Omental fat pad (tissue), 4 donors: ENCODE measurements around the gene CBR1. TPM values are rescaled to one million over a fixed set of nuclear protein-coding genes. Genes with fewer than 3 reads are reported as not detected.

Experiments used
- ATAC-seq: fragments of 150-250 bp; one replicate; pipeline ENCODE4 v1.9.1; 2016; ENCODE audit warnings: mild to moderate bottlenecking, moderate library complexity; ENCODE audit not compliant: low FRiP score
- DNase-seq: peaks from one replicate; pipeline ENCODE4 v3.0.0-alpha.2; 2019; ENCODE audit warnings: low spot score
- total RNA-seq, 4 donors: library from RNA; depleted of rRNA; stranded (reverse); fragments of >200 nt; gene quantifications; one replicate each; pipeline ENCODE4 v1.1.0, GENCODE V29; 2016
- TF ChIP-seq, protein P1 (sequence below), 3 donors: fragments of 450-650 bp; IDR thresholded peaks; one replicate each; pipeline ENCODE4 v1.5.1; 2016 to 2017; ENCODE audit warnings: antibody characterized with exemption in 3 of 3, mild to moderate bottlenecking in 3 of 3, moderate library complexity in 2 of 3

CBR1 gene
- total RNA-seq, 4 donors from 2014 or later = 73.1 to 158 (median 93.3) TPM

DNA sequence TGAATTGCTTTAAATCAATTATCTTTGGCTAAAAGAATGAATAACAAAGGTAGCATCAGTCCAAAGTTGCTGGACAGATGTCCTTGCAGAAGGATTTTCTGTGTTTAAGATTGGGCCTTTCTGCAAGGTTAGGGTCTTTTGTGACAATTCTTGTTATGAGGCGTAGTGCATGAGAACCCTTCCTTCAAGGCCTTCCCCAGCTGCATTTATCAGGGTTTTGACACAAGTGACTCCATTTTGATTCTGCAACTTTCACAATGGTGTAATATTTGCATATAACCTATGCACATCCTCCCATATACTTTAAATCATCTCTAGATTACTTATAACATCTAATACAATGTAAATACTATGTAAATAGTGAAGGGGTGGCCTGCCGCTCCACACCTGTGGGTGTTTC, 8.4 kb upstream of the CBR1 start:
- TF ChIP-seq, protein P1, sequence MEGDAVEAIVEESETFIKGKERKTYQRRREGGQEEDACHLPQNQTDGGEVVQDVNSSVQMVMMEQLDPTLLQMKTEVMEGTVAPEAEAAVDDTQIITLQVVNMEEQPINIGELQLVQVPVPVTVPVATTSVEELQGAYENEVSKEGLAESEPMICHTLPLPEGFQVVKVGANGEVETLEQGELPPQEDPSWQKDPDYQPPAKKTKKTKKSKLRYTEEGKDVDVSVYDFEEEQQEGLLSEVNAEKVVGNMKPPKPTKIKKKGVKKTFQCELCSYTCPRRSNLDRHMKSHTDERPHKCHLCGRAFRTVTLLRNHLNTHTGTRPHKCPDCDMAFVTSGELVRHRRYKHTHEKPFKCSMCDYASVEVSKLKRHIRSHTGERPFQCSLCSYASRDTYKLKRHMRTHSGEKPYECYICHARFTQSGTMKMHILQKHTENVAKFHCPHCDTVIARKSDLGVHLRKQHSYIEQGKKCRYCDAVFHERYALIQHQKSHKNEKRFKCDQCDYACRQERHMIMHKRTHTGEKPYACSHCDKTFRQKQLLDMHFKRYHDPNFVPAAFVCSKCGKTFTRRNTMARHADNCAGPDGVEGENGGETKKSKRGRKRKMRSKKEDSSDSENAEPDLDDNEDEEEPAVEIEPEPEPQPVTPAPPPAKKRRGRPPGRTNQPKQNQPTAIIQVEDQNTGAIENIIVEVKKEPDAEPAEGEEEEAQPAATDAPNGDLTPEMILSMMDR (IDR thresholded peaks at IDR 0.05) = no peak
- ATAC-seq = no peak
- DNase-seq = no peak

DNA sequence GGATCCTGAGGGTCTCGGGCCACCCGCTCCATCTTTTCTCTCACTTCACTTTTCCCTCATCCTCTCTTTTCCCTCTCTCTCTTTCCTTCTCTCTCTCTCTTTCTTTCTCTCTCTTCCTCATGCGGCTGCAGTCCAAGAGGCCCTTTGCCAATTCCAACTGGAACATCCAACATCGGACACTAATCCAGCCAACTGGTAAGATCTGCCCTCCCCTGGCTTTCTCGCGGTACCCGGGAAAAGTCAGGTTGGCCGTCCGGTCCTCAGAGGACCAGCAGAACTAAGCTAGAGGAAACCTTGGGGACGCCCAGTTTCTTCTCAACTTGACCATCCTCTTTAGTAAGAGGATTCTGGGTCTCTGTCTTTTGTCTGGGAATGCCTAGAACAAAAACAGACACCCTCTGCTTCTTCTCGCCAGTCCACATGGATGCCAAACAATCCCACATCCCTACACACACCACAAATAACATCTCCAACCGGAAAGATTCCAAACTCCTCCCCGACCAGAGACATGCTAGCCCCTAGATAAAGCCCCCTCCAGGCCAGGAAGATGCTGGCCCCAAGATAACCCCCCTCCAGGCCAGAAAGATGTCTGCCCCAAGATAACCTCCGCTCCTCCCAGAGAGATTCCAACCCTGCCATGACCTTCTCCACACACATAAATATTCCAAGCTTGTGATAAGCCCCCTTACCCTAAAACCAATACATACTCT, 6.3 kb upstream of the CBR1 start:
- TF ChIP-seq, protein P1 (IDR thresholded peaks at IDR 0.05) = no peak
- ATAC-seq = no peak
- DNase-seq = no peak

DNA sequence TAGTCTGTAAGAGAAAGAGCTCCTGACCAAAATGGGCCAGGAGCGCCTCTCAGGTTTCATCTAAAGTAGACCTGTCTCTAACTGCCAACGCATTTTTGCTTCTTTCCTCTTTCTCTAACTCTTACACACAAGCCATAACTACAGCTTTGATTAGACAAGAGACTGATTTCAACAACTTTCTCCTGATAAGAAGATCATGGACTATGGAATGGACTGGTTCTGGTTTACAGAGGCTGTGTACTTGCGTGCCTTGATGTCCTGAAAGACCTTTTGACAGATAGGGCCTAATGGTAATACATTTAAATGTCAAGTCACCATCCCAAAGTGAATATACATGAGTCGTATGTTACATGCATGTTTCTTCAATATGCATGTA, 5.8 kb upstream of the CBR1 start:
- TF ChIP-seq, protein P1 (IDR thresholded peaks at IDR 0.05) = no peak
- no peak for ATAC-seq
- DNase-seq = no peak

DNA sequence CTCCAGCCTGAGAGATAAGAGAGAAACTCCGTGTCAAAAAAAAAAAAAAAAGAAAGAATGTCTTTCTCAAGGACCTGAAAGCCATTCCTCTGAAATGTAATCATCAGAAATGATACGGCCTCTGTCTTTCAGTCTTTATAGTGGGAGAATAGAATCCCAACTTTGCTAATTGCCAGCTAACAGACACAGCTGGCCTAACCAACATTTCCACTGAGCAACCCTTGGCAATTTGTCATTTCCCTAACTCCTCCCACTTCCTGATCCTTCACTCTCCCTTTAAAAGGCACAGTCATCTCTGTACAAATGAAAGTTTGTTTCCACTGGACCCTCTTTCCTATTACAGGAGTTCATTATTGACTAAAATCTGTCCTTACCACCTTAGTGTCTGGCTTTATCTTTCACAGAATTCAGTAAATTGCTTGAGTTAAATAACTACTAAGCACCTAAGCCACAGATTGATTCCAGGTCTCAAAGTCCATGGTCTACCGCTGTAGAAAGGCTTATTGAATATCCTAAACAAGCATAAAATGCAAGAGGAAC, 4.3 kb upstream of the CBR1 start:
- TF ChIP-seq, protein P1 (IDR thresholded peaks at IDR 0.05) = no peak
- no peak for ATAC-seq
- no peak for DNase-seq

DNA sequence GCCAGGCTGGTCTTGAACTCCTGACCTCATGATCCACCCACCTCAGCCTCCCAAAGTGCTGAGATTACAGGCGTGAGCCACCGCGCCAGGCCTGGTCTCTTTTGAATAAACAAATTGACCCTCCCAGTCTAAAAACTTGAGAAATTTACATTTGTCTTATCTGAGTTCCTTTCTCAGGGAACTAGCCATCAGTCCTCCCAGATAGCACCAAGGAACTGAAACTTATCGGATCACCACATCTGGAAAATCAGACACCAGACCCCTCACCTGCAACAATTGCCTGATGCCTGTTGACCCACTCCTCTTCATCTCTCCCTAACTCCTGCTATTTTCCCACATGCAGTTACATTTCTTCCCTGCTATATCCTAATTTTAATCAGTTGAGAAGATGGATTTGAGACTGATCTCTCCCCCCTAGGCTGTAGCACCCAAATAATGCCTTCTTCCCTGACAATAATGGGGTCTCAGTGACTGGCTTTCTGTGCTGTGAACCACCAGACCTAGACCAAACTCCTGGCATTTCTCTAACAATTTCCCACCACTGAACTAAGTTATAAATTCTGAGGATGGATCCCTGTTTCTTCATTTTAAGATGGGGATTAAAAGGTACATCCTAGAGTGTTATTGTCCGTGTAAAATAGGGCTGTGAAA, 951 bp upstream of the CBR1 start:
- ATAC-seq = no peak
- DNase-seq = no peak
- TF ChIP-seq, protein P1 (IDR thresholded peaks at IDR 0.05) = no peak

DNA sequence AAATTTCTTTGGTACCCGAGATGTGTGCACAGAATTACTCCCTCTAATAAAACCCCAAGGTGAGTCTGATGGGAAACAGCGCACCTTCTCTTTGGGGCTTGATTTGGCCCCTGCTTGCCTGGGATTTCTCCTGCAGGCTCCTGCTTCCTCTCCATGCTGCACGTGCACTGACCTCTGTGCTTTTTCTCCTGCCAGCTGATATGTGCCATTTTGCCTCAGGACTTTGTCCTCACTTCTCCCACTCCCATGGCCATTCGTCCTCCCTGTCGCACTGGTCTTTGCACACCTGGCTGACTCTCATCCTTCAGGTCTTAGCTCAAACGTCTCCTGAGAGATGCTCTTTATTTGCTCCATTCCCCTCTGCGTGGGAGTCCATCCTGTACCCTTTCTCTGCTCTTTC, 1.2 kb downstream of the CBR1 start:
- ATAC-seq (no peak), DNase-seq (no peak)
- TF ChIP-seq, protein P1 (IDR thresholded peaks at IDR 0.05) = no peak
